Mesothelial cell of epicardium (in vitro differentiated cells): Measurements from ENCODE around the gene CHMP1B. TPM values are rescaled to one million over a fixed set of nuclear protein-coding genes. Genes with fewer than 3 reads are reported as not detected.

Experiments used
- DNase-seq, 2 experiments: peaks; one replicate each; pipeline ENCODE4 v3.0.0; 2021; ENCODE audit warnings: low spot score in 2 of 2; ENCODE audit not compliant: unreplicated experiment in 2 of 2
- H3K27ac Mint-ChIP-seq: 2 replicates; pipeline ENCODE4 v1.8.0; 2021; ENCODE audit warnings: mixed read lengths
- H3K27me3 Mint-ChIP-seq: 2 replicates; pipeline ENCODE4 v1.8.0; 2021; ENCODE audit warnings: low read depth, mixed read lengths
- H3K36me3 Mint-ChIP-seq: 2 replicates; pipeline ENCODE4 v1.8.0; 2021; ENCODE audit warnings: mixed read lengths
- H3K4me1 Mint-ChIP-seq: 2 replicates; pipeline ENCODE4 v1.8.0; 2021; ENCODE audit warnings: mixed read lengths
- H3K4me3 Mint-ChIP-seq: 2 replicates; pipeline ENCODE4 v1.8.0; 2021; ENCODE audit warnings: mild to moderate bottlenecking, moderate library complexity, mixed read lengths
- H3K9me3 Mint-ChIP-seq: 2 replicates; pipeline ENCODE4 v1.8.0; 2021; ENCODE audit warnings: mixed read lengths
- CTCF ChIP-seq: fragments of 200-600 bp; sonication (generic); IDR thresholded peaks from one replicate; pipeline ENCODE4 v1.5.0; 2021; ENCODE audit warnings: antibody characterized with exemption; ENCODE audit not compliant: unreplicated experiment
- total RNA-seq: library from RNA; stranded (reverse); gene quantifications from 3 replicates; pipeline ENCODE4 v1.2.1, GENCODE V29; 2021

The CHMP1B gene
- total RNA-seq, 1 donor from 2014 or later, result 43.7 TPM

GRCh38 chr18:11880586-11881304, 29.5 kb downstream of the CHMP1B start:
- Mint-ChIP-seq H3K4me1 (no peaks in the 10 kb centered on the region), H3K9me3 (peaks cover 2% of the 10 kb centered on the region), H3K36me3 (peaks cover 31% of the 10 kb centered on the region), H3K27me3 (no peaks in the 10 kb centered on the region), H3K4me3 (no peak overlapping the region), H3K27ac (no peak overlapping the region)
- TF ChIP-seq CTCF, result no peak
- no peak for DNase-seq

GRCh38 chr18:11882636-11883035, 31.4 kb downstream of the CHMP1B start:
- Mint-ChIP-seq H3K27ac (no peak overlapping the region), H3K4me3 (no peak overlapping the region), H3K9me3 (no peaks in the 10 kb centered on the region), H3K4me1 (peaks cover 6% of the 10 kb centered on the region), H3K36me3 (peaks cover 27% of the 10 kb centered on the region), H3K27me3 (no peaks in the 10 kb centered on the region)
- no peak for DNase-seq
- TF ChIP-seq CTCF, result no peak

- peaks cover 27% of the 10 kb centered on the region for H3K36me3 Mint-ChIP-seq
- no peak for DNase-seq
- H3K4me1 Mint-ChIP-seq, result peaks cover 11% of the 10 kb centered on the region
- H3K9me3 Mint-ChIP-seq, result no peaks in the 10 kb centered on the region
- no peaks in the 10 kb centered on the region for H3K27me3 Mint-ChIP-seq
- no peak overlapping the region for H3K27ac Mint-ChIP-seq
- H3K4me3 Mint-ChIP-seq, result no peak overlapping the region
- TF ChIP-seq CTCF, result no peak
These were observed 31.9 kb downstream of the CHMP1B start for GRCh38 chr18:11883153-11883552.

GRCh38 chr18:11884396-11885030, 33.3 kb downstream of the CHMP1B start:
- Mint-ChIP-seq H3K36me3 (peaks cover 33% of the 10 kb centered on the region), H3K4me1 (peaks cover 14% of the 10 kb centered on the region), H3K4me3 (no peak overlapping the region), H3K9me3 (no peaks in the 10 kb centered on the region), H3K27me3 (no peaks in the 10 kb centered on the region), H3K27ac (no peak overlapping the region)
- no peak for TF ChIP-seq CTCF
- DNase-seq, result no peak

GRCh38 chr18:11885278-11885947, 34.2 kb downstream of the CHMP1B start:
- Mint-ChIP-seq H3K4me3 (no peak overlapping the region), H3K4me1 (peaks cover 14% of the 10 kb centered on the region), H3K9me3 (no peaks in the 10 kb centered on the region), H3K36me3 (peaks cover 37% of the 10 kb centered on the region), H3K27me3 (no peaks in the 10 kb centered on the region), H3K27ac (no peak overlapping the region)
- no peak for TF ChIP-seq CTCF
- no peak for DNase-seq
